GM18870 (cell line): ENCODE data around the gene FXYD1.
"Not testable (repeated sequence)": the region's sequence is repeated elsewhere in the genome, so short reads cannot be mapped to it uniquely, and the experiment has no call there.

Experiments
- ATAC-seq: cut with Tn5 transposase; IDR thresholded peaks from one replicate; pipeline ENCODE4 v1.9.1; 2021; ENCODE audit warnings: moderate library complexity; ENCODE audit not compliant: unreplicated experiment

The FXYD1 gene

DNA sequence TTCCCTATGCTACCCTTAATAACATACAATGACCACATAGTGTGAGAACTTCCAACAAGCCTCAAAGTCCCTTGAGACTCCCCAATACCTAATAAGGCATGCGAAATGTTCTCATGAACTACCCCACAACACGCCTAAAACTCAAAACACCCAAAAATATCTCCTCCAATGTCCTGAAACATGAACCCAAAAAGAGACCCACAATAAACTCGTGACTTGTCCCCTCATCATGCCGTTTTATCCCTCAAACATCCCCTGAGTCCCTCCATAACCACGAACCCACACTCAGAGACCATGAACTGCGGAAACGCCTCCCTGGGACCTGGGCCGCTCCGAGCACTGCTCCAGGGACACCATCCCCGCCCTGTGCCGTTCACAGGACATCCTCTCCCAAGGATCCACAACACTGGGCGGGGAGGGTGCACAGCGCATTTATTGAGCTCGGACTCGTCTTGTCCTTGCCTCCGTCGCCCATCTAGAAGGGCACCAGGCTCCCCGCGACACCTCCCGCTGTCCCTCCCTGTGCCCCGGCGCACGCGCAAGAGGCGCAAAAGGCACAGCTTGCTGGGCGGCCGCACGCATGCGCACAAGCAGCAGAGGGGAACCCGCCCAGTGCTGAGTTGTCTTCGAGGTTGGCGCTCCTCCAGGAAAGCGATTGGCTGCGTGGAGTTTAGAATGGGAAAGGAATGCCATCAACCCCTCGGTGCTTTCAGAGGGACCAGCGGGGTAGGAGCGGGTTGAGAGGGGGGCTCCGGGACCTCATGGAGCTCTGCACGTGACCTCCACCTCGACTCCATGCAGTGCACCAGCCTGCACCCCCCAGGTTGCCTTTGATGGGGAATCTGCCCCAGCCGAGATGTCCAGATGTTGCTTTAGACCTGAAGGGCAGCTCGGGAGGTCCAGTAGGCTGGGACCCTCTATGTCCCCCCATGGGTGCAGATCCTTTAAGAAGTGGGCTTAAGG, 14.2 kb upstream of the FXYD1 start:
- ATAC-seq, result peak; percentile 42

DNA sequence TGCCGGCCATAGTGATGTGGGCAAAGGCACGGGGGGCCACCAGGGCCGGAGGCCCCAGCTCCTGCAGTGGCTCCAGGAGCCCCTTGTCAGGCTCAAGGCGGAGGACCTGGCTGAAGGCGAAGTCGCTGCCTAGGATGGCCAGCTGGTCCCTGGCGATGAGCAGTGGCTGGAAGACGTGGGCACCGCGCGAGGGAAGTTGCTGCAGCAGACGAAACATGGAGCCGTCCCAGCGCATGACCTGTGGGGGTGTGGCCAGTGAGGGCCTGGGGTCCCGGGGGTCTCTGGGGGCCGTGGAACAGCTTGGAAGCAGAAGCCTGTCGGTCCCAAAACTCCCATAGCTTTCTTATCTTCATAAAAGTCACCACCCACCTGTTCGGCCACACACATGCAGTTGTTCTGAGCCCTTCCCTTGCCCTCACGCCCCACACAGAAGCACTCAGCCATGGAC, 13.3 kb upstream of the FXYD1 start:
- ATAC-seq, result no peak

DNA sequence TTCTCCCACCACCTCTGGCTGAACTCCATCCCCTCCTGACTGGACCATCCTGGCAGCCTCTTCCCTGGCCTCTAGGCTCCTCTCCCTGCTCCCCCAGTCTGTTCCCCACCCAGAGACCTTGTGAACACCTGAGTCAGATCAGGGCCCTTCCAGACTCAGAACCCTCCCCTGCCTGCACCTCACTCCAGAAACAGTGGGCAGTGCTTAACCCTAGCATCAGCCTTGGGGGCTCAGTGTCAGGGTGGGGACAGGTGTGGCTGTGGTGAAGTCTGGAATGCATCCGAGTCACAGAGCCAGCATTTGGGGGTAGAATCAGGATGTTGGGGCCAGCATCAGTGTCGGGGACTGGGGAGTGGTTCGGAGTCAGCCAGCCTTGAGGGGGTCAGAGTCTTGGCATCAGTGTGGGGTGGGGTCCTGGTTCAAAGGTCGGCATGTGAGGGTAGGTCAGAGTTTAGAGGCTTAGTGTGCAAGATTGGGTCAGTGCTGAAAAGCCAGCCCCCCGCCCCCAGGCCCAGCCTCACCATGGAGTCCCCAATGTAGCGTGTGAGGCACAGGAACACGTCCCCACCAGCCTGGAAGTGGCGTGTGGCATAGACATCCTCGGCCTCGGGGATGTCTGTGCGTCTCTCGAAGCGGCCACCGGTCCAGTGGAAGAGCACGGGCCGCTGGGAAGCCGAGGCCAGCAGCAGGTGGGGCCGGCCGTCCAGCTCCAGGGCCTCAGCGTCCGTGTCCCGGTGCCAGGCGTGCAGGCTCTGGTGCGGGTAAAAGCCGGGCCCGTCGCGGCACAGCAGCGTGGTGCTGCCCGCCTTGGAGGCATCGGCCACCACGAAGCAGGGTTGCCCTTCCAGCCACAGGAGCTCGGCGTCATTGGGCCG, 12.6 kb upstream of the FXYD1 start:
- ATAC-seq, result no peak

DNA sequence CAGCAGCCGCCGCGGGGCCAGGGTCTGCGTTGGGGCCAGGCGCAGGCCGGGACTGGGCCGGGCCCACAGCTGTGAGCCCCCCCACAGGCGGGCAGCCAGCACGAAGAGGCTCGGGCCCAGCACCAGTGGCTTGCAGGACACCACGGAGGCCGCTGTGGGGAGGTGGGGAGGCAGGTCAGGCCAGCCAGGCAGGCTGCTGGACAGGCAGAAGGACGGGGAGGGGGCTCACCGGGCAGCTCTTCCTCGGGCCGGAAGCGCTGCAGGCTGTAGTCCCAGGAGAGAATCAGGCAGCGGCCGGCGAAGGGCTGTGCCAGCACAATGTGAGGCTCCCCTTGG, 12.0 kb upstream of the FXYD1 start:
- no peak for ATAC-seq

DNA sequence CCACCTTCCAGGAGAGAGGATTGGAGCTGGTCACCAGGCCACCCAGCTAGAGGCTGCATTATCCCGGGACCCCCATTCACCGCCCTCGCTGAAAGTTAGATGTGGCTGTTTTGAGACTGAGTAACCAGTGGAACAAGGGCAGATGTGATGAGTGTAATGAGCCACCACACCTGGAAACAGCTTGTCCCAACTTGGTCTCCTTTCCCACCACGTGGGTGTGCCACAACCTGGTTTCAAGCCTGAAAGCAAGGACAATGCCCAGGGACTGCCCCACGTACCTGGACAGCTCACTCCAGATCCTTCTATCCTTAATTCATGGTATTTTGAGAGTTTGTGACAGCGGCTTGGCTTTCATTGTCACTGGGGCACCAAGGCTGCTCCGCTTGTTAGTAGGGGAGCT, 10.8 kb upstream of the FXYD1 start:
- no peak for ATAC-seq

DNA sequence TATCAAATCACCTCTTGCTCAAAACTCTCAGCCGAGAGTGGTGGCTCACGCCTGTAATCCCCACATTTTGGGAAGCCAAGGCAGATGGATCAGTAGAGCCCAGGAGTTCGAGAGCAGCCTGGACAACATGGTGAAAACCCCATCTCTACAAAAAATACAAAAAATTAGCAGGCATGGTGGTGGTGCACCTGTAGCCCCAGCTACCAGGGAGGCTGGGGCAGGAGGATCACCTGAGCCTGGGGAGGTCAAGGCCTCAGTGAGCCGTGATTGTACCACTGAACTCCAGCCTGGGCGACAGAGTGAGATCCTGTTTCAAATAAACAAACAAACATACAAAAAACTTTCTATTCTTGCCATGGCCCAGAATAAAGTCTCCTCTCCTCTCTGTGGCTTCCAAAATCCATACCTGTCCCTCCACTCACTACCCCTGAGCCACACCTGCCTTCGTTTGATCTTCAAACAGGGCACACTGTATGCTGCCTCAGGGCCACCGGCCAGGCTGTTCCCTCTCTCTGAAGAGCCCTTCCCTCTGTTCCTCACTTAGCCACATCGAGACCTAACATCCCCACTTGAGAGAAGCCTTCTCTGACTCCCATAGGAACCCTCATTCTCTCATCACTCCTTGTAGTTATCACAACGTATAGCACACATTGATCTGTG, 10.1 kb upstream of the FXYD1 start:
- no peak for ATAC-seq

DNA sequence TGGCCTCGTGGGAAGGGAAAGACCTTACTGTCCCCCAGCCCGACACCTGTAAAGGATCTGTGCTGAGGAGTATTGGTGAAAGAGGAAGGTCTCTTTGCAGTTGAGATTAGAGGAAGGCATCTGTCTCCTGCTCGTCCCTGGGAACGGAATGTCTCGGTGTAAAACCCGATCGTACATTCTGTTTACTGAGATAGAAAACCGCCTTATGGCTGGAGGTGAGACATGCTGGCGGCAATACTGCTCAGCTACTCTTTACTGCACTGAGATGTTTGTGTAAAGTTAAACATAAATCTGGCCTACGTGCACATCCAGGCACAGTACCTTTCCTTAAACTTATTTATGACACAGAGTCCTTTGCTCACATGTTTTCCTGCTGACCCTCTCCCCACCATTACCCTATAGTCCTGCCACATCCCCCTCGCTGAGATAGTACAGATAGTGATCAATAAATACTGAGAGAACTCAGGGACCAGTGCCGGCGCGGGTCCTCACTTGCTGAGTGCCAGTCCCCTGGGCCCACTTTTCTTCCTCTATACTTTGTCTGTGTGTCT, 8.8 kb upstream of the FXYD1 start:
- not testable (repeated sequence) for ATAC-seq

DNA sequence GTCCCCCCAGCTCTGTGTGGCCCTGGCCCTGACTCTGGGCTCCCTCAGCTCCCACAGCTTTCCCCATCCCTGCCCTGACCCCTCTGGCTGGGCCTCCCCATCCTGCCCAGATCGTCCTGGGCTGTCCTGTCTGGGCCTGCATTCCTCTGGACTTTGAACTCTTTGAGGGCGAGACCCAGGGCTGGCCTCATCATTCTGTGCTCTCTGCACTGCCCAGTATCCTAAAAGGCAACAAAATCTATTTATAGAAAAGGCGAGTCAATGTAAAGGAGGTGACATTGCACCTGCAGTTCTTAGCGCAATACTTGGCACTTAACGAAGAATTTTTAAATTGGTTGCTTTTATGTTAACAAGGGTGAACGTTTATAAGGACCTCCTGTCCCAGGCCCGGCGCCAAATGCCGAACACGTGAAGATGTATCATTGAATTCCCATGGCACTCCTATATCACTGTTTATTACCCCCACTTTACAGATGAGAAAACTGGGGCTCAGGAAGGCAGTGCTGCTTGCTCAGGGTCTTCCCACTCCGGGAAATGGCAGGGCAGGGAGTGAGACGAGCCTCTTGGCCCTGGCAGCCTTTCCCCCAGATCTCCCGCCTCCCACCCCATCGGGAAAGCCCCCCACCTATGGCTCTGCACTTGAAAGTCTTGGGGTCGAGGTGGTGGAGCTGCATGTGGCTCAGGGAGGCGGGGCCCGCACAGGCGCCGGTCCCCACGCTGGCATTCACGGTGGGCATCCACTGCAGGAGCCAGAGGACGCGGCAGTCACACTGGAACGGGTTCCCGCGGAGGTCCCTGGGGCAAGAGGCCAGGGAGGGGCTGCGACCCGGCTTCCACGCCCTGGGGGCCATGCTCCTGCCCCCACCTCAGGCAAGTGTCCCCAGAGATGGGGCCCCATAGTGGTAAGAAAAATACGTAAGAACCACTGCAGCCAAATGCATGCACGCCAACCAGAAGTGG, 7.6 kb upstream of the FXYD1 start:
- ATAC-seq, result no peak

DNA sequence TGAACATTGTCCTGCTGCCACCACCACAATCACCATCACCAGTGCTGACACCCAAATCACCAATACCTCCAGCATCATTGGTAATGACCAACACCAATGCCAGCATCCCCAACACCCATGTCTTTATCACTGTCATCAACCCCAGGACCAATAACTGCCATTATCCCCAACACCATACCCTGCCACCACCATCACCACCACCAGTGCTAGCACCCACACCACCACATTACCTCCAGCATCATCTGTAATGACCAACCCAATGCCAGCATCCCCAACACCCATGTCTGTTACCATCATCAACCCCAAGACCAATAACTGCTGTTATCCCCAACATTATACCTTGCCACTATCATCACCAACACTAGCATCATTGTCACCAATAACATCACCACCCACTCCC, 6.4 kb upstream of the FXYD1 start:
- ATAC-seq, result no peak

DNA sequence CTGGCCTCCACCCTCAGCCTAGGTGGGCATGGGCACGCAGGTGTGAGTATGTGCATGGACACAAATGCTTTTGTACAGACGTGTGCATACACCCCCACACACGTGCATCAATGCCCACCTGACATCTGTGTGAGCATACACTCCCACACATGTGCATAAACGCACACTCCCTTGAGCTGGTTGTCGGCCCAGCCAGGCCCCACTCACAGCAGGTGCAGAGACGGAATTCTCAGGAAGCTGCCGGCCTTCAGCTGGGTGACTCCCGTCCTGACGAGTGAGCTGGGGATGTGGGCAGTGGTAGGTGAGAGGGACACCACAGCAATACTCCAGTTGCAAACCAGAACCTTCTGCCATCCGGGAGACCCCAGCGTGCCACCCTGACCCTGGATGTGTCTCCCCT, 4.8 kb upstream of the FXYD1 start:
- no peak for ATAC-seq

DNA sequence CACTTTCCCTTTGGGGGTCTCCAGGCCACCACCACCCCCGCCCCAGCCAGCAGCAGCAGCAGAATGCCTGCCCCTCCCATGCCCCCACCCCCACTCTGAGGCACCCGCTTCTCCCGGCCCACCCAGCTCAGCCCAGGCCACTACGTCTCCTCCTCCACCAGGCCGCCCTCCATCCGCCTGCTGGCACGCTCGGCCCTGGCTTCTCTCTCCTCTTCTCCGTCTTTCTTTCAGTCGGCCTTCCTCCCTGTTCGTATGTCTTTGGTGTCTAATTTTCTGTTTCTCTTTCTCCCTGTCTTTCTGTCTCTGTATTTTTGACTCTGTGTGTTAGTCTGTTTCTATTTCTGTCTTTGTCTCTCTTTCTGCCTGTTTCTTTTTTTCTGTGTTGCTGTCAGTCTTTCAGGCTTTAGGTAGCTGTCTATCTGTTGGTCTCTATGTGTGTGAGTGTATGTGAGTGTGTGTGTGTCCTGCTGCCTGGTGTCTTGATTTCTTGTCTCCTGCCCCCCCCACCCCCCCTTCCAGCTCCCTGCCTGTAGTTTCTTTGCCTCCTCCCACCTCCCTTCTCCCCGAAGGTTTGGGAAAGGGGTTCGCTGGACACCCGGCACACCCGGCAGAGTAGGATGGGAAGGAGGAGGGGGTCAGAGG, 3.9 kb upstream of the FXYD1 start, which contains the start of gene LGI4:
Gene LGI4, minus strand, starts transcription at position 459 of the 642 bp plus-strand sequence. Its CDS starts 379 bp downstream, at position 80.
- ATAC-seq, result no peak

DNA sequence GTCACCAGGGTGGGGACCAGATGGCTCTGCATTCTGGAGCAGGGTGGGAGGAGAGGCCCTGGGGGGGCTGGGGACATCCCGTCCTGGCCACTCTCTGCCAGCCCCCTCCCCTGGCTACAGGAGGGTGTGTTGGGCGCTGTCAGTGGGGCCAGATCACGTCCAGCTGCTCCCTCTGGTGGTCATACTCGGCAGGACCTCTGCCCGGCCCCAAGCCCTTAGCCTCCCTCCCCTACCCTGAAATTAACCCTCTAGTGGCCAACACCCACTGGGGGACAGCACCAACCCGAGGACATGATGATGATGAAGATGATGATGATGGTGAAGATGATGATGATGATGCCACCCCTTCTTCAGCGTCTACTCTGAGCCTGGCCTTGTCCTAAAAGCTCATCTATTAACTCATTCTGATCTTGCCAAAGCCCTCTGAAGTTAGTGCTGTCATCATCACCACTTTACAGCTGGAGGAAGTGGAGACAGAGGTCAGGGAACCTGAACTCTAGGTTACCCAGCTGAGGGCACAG, 3.2 kb upstream of the FXYD1 start:
- no peak for ATAC-seq

DNA sequence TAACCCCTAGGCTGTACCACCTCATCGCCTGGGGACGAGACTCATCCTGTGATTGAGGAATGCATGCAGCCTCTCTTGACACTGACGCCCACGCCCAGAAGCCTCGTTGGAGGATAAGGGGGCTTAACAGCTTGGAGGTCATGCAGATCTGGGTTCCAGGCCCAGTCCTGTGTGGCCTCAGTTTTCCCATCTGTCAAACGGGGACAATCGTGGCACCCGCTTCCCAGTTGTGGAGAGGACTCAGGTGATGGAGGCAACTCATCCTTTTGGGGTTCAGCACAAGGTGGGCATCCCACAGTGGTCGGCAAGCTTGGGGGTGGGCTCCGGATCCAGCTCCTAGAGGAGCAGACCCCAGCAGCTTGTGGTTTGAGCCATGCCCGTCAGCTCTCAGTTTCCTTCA, 2.4 kb upstream of the FXYD1 start:
- no peak for ATAC-seq

DNA sequence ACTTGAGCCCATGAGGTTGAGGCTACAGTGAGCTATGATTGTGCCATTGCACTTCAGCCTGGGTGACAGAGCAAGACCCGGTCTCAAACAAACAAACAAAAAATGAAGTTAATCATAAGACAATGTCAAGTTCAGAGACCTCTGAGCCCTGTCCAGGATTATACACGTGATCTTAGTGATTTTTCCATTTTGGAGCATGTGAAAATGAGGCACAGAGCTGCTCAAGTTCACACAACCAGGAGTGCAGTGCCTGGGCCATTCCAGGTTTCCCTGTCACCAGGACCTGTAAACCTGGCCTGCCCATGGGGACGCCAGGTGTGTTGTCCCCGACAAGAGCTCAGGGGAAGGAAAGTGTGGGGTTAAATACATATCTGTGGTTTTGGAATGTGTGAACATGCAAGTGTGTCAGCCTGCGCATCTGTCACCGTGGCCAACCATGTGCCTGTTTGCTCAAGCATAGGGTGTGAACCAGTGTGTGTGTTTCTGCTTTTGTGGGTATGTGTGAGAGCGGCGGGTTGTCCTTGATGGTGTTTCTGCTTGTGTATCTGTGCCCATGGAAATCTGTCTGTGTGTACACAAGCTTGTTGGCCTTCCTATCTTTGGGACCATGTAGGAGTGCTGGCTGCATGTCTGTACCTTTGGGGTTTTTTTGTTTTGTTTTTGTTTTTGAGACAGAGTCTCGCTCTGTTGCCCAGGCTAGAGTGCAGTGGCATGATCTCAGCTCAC, 1.5 kb upstream of the FXYD1 start:
- no peak for ATAC-seq

DNA sequence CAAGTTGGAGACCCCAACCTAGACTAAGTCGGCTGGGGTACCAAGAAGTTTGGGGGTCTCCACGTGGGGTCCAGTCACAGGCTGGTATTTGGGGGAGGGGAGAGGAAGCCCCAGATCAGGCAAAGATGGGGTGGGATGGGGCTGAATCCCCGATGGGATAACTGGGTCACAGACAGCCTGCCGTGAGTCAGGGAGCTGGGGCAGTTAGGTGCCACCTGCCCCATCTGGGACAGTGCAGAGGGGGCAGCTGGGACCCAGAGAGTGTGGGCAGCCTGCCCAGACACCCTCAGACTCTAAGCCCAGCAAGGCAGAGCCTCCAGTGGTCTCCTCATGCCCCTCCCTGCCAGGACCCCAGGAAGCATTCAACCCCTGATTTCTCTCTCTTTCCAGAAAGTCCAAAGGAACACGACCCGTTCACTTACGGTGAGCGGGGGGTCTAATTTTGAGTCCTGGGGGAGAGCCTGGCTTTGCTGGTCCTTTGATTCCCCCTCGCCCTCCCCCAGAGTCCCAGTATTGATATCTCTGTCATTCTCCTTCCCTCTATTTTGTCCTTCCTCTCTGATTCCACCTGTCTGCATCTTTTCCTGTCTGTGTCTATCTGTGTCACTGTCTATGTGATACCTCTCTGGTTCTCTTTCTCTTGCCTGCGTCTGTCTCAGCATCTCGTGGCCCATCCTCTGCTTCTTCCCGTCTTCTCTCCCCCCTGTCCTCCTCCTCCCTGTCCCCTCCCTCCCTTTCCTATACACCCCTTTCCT, 1.8 kb downstream of the FXYD1 start:
- ATAC-seq, result no peak

DNA sequence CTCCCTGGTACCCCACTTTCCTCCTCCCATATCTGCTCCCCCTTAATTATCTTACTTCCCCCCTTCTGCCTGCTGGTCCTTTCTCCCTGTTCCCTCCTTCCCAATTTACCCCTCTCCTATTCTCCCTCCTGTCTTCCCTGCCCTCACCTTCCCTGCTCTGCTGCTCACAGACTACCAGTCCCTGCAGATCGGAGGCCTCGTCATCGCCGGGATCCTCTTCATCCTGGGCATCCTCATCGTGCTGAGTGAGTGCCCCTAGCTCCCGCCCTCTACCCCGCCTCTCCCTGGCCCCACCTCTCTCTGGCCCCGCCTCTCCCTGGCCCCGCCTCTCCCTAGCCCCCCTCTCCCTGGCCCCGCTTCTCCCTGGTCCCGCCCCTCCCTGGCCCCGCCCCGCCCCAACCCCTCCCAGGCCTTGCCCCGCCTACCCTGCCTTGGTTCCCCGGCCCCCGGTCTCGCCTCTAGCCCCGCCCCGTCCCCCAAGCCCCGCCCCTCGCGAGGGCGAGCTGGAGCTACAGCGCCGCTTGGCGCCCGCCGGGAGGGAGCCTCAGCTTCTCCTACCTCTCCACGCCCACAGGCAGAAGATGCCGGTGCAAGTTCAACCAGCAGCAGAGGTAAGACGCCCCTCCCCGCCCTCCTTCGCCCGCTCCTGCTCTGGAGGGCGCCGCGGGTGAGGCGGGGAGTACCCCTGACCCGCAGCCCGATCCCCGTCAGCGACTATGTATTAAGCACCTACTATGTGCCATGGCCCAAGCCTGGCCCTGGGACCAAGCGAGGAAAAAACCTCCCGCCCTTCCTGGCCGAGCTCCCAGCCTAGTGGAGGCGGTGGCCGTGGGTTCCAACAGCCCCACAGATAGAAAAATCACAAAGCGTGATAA, 2.6 kb downstream of the FXYD1 start:
- ATAC-seq, result no peak
